ENCODE measurements around the gene KNSTRN.

KNSTRN gene

DNA sequence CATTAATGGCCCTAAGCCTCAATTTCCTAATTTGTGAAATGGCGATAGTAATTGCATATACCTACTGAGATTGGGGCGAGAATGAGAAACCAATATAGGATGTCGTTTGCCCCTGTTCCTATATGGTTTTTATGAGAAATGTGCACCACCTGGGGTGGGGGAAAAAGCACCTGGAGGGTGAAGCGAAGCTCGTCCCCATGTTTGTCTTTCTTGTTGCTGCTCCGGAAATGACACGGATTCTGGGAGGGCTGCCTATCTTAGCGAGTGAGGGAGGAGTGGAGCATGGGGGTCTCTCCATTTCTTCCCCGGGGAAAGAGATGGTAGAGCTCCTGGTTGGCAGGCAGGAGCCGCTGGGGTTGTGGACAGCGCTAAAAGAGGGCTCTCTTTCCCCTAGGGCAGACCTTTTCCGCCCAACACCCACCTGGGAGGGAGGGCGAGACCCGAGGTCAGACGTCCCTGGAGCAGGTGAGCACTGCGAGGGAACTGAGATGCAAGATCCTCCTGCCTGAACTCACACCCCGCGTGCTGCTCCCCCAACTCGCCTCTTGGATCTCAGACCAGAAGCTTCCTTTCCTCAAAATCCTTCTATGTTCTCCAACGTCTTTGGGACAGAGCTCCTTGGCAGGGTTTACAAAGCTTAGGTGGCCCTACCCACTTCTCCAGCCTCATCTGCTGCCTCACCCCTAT is 52.6 kb downstream of the KNSTRN start:
- no peak for TF ChIP-seq CTCF (IDR thresholded peaks at IDR 0.05)

DNA sequence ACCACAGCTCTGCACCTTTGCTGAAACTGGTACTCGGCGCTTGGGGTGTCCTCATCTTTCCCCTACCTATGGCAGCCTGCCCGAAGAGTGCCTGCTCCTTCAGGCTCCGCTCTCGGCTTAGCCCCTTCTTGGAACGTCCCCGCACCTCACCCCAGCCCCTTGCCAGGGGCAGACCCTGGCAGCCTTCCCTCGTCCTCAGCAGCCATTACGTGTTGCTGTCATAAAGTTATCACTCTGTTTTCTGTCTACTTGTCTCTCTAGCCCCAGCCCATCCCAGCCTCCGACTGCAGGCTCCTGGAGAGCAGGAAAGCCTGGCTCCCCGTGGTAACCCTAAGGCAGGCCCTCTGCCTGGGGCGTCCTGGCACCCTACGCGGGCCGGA is 53.2 kb downstream of the KNSTRN start:
- TF ChIP-seq CTCF (IDR thresholded peaks at IDR 0.05): no peak

DNA sequence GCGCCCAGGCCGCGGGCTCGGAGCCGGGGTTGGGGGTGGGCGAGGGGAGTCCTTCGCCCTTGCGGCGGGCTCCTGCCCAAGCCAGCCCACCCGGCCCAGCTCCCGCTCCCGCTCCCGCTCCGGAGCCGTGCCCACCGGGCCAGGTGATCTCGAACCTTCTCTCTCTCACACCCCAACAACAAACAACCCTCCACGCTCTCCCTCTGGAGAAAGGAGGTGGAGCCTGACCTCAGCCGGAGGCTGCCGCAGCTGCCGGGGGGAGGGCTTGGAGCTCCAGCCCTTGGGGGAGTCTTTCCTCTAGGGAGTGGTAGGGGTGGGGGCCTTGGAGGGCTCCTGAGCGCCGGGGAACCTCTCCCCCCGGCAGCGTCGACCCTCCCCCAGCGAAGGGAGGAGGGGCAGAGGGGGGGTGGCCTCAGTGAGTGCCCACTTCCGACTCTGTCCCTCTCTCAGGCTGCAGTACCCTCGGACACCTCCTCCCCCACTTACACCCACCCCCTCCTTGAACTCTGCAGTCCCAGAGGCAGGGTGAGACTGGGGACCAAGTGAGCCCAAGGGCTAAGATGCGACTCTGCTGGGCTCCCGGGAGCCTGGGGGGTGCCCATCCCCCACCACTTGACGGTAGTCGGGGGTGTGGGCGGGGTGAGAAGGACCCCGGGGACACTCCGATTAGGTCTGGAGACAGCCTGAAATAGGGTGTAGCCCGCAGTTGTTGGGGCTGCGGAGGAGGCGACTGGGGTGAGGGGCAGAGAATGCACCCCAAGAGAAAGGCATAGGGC is 53.8 kb downstream of the KNSTRN start:
- no peak for TF ChIP-seq CTCF (IDR thresholded peaks at IDR 0.05)

DNA sequence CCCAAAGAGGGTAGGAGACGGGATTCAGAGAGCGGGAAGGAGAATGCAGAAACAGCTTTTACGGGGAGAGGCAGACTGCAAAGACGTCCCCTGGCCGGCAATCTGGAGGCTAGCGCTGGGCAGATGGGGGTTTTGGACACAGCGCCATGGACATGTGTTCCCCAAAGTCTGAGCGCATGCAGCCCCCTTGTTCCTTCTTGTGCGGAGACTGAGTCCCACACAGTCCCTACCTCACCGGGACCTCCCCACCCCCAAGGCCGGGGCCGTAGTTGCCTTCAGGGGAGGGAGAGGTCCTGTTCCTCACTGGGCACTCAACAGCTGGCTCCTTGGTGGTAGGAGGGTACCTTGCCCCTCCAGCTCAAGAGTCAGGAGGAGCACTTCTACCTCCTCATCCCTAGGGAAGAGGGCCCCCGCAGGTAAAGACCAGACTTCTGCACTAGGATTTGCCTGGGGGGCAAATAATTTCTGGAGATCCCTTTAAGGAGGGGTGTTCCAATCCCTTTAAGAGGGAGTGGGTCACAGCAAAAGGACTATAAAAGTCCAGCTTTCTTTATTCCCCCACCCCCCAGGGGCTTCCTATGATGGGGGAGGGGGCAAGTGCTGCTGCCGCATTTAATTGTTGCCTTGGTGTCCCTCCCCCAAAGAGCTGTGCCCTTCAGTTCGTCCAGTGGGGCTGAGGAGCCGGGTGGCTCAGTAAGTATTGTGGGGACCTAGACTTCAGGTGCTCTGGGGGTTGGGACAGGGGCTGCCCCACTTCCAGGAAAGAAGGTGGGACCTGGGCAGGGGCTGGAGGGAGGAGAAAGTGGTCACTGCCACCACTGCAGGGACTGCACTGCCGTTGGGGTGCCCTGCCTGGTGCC is 54.6 kb downstream of the KNSTRN start:
- TF ChIP-seq CTCF (IDR thresholded peaks at IDR 0.05): no peak

- TF ChIP-seq CTCF (IDR thresholded peaks at IDR 0.05): no peak
Measured at GRCh38 chr15:40437752-40438687, 55.5 kb downstream of the KNSTRN start.

- no peak for TF ChIP-seq CTCF (IDR thresholded peaks at IDR 0.05)
Measured at GRCh38 chr15:40438712-40439111, 56.2 kb downstream of the KNSTRN start.

Measured in LNCAP (cell line).